Mesenchymal stem cell (in vitro differentiated cells and primary cell): ENCODE data around the gene PRKCG.

Experiments
- DNase-seq: peaks from one replicate; pipeline ENCODE4 v3.0.0-alpha.2; 2013
- H2AFZ ChIP-seq: one replicate; pipeline ENCODE4 v1.6.1; 2013; ENCODE audit warnings: low read depth, mild to moderate bottlenecking, control low read depth, inconsistent platforms, low read length, moderate library complexity
- H2AK5ac ChIP-seq: 2 replicates; pipeline ENCODE4 v1.6.1; 2013; ENCODE audit warnings: low read length, moderate library complexity, mild to moderate bottlenecking, inconsistent platforms; ENCODE audit not compliant: severe bottlenecking
- H2BK120ac ChIP-seq: one replicate; pipeline ENCODE4 v1.6.1; 2013; ENCODE audit warnings: low read depth, mild to moderate bottlenecking, inconsistent platforms, low read length, moderate library complexity
- H2BK12ac ChIP-seq, 2 experiments: one replicate each; pipeline ENCODE4 v1.6.1; 2013; ENCODE audit warnings: inconsistent platforms in 2 of 2, low read length in 2 of 2, mild to moderate bottlenecking in 2 of 2, moderate library complexity in 2 of 2, control low read depth in 1 of 2
- H2BK15ac ChIP-seq: one replicate; pipeline ENCODE4 v1.6.1; 2013; ENCODE audit warnings: mild to moderate bottlenecking, low read depth, inconsistent platforms; ENCODE audit not compliant: poor library complexity, severe bottlenecking
- H2BK5ac ChIP-seq: 2 replicates; pipeline ENCODE4 v1.6.1; 2013; ENCODE audit warnings: low read depth, mild to moderate bottlenecking, low read length, control low read depth, inconsistent platforms; ENCODE audit not compliant: poor library complexity, severe bottlenecking
- H3K14ac ChIP-seq, 2 experiments: one replicate each; pipeline ENCODE4 v1.6.1; 2013; ENCODE audit warnings: inconsistent platforms in 2 of 2, low read length in 2 of 2, control low read depth in 1 of 2, mild to moderate bottlenecking in 1 of 2, moderate library complexity in 1 of 2
- H3K18ac ChIP-seq, 2 experiments: one replicate each; pipeline ENCODE4 v1.6.1; 2013; ENCODE audit warnings: inconsistent platforms in 2 of 2, low read length in 2 of 2, control low read depth in 1 of 2, low read depth in 1 of 2, mild to moderate bottlenecking in 1 of 2
- H3K23ac ChIP-seq, 2 experiments: one replicate each; pipeline ENCODE4 v1.6.1; 2013; ENCODE audit warnings: inconsistent platforms in 2 of 2, low read length in 2 of 2, mild to moderate bottlenecking in 2 of 2, moderate library complexity in 2 of 2, control low read depth in 1 of 2
- H3K27ac ChIP-seq: 2 replicates; pipeline ENCODE4 v1.5.1; 2013; ENCODE audit warnings: mild to moderate bottlenecking, moderate library complexity, low read length, control low read depth, inconsistent platforms; ENCODE audit not compliant: poor library complexity, severe bottlenecking
- H3K27me3 ChIP-seq, 2 experiments: 2 replicates each; pipeline versions ENCODE4 v1.6.1 to v1.7.0; 2013; ENCODE audit warnings: low read length in 2 of 2, mild to moderate bottlenecking in 2 of 2, moderate library complexity in 2 of 2, control low read depth in 1 of 2, inconsistent platforms in 1 of 2; ENCODE audit not compliant: control insufficient read depth in 1 of 2, insufficient read depth in 1 of 2
- H3K36me3 ChIP-seq, 2 experiments: 2 replicates each; pipeline versions ENCODE4 v1.6.1 to v1.7.0; 2013; ENCODE audit warnings: low read length in 2 of 2, control low read depth in 1 of 2, inconsistent platforms in 1 of 2, low read depth in 1 of 2, mild to moderate bottlenecking in 1 of 2; ENCODE audit not compliant: insufficient read depth in 2 of 2, control insufficient read depth in 1 of 2
- H3K4ac ChIP-seq, 2 experiments: one replicate each; pipeline ENCODE4 v1.6.1; 2013; ENCODE audit warnings: inconsistent platforms in 2 of 2, low read length in 2 of 2, mild to moderate bottlenecking in 2 of 2, moderate library complexity in 2 of 2, control low read depth in 1 of 2, low read depth in 1 of 2
- H3K4me1 ChIP-seq: 2 replicates; pipeline ENCODE4 v1.6.1; 2013; ENCODE audit warnings: low read depth, low read length, control low read depth; ENCODE audit not compliant: control insufficient read depth, insufficient read depth
- H3K4me2 ChIP-seq: 2 replicates; pipeline ENCODE4 v1.6.1; 2013; ENCODE audit warnings: low read length, mild to moderate bottlenecking, inconsistent platforms; ENCODE audit not compliant: poor library complexity, severe bottlenecking
- H3K4me3 ChIP-seq, 2 experiments: 2 replicates each; pipeline versions ENCODE4 v1.5.1 to v1.7.0; 2013; ENCODE audit warnings: low read length in 2 of 2, mild to moderate bottlenecking in 2 of 2, control low read depth in 1 of 2, low read depth in 1 of 2; ENCODE audit not compliant: insufficient read depth in 1 of 2
- H3K79me1 ChIP-seq: replicated peaks from 2 replicates; pipeline ENCODE4 v1.6.1; 2013; ENCODE audit warnings: mild to moderate bottlenecking, control low read depth, low read length, inconsistent platforms; ENCODE audit not compliant: poor library complexity, severe bottlenecking
- H3K9ac ChIP-seq: 2 replicates; pipeline ENCODE4 v1.7.0; 2013; ENCODE audit warnings: mild to moderate bottlenecking, low read length, moderate library complexity
- H3K9me3 ChIP-seq: 2 replicates; pipeline ENCODE4 v1.7.0; 2013; ENCODE audit warnings: mild to moderate bottlenecking, low read length; ENCODE audit not compliant: control insufficient read depth
- H4K8ac ChIP-seq: one replicate; pipeline ENCODE4 v1.6.1; 2013; ENCODE audit warnings: inconsistent platforms, mild to moderate bottlenecking, low read length, moderate library complexity
- H4K91ac ChIP-seq: one replicate; pipeline ENCODE4 v1.6.1; 2013; ENCODE audit warnings: mild to moderate bottlenecking, low read length, inconsistent platforms
- WGBS: methylation state at CpG from one replicate; pipeline ENCODE4 v1.1.7; 2013; ENCODE audit warnings: mixed read lengths; 5-methylcytosine and 5-hydroxymethylcytosine counted together

PRKCG gene

GRCh38 chr19:53927739-53928138 lies 45.7 kb downstream of the PRKCG start:
- no peak overlapping the region for H2AFZ ChIP-seq
- H3K36me3 ChIP-seq = no peaks in the 10 kb centered on the region
- H3K14ac ChIP-seq = no peak overlapping the region
- H3K27ac ChIP-seq = no peak overlapping the region
- no peak overlapping the region for H4K91ac ChIP-seq
- no peak overlapping the region for H3K18ac ChIP-seq
- H3K27me3 ChIP-seq = no peaks in the 10 kb centered on the region
- no peak overlapping the region for H2BK5ac ChIP-seq
- no peak overlapping the region for H4K8ac ChIP-seq
- H3K9me3 ChIP-seq = no peaks in the 10 kb centered on the region
- H3K4me2 ChIP-seq = no peak overlapping the region
- peak; percentile 46 for DNase-seq
- no peaks in the 10 kb centered on the region for H3K4me1 ChIP-seq
- H2AK5ac ChIP-seq = no peak overlapping the region
- H3K4me3 ChIP-seq = no peak overlapping the region
- no peak overlapping the region for H2BK12ac ChIP-seq
- no peak overlapping the region for H2BK120ac ChIP-seq
- no peak overlapping the region for H3K4ac ChIP-seq
- H2BK15ac ChIP-seq = no peak overlapping the region
- WGBS = 27% methylated on average over 8 of the region's 8 CpGs
- no peak overlapping the region for H3K9ac ChIP-seq
- H3K79me1 ChIP-seq = no peaks in the 10 kb centered on the region
- no peak overlapping the region for H3K23ac ChIP-seq

GRCh38 chr19:53936029-53936428 lies 54.0 kb downstream of the PRKCG start:
- H3K27me3 ChIP-seq = peaks cover 0 to 14% of the 10 kb centered on the region in 2 experiments
- no peak overlapping the region for H2BK120ac ChIP-seq
- H3K4me1 ChIP-seq = no peaks in the 10 kb centered on the region
- H3K4me3 ChIP-seq = no peak overlapping the region
- no peak overlapping the region for H3K4ac ChIP-seq
- H3K27ac ChIP-seq = no peak overlapping the region
- no peak overlapping the region for H3K4me2 ChIP-seq
- H3K23ac ChIP-seq = no peak overlapping the region
- no peak overlapping the region for H2AFZ ChIP-seq
- no peaks in the 10 kb centered on the region for H3K79me1 ChIP-seq
- no peaks in the 10 kb centered on the region for H3K36me3 ChIP-seq
- H3K9ac ChIP-seq = no peak overlapping the region
- H4K8ac ChIP-seq = no peak overlapping the region
- H3K14ac ChIP-seq = no peak overlapping the region
- 58% methylated on average over 4 of the region's 7 CpGs for WGBS
- H3K18ac ChIP-seq = no peak overlapping the region
- no peak overlapping the region for H2BK12ac ChIP-seq
- no peak overlapping the region for H2AK5ac ChIP-seq
- H3K9me3 ChIP-seq = no peaks in the 10 kb centered on the region
- no peak overlapping the region for H2BK15ac ChIP-seq
- no peak overlapping the region for H4K91ac ChIP-seq
- no peak for DNase-seq
- no peak overlapping the region for H2BK5ac ChIP-seq

DNA sequence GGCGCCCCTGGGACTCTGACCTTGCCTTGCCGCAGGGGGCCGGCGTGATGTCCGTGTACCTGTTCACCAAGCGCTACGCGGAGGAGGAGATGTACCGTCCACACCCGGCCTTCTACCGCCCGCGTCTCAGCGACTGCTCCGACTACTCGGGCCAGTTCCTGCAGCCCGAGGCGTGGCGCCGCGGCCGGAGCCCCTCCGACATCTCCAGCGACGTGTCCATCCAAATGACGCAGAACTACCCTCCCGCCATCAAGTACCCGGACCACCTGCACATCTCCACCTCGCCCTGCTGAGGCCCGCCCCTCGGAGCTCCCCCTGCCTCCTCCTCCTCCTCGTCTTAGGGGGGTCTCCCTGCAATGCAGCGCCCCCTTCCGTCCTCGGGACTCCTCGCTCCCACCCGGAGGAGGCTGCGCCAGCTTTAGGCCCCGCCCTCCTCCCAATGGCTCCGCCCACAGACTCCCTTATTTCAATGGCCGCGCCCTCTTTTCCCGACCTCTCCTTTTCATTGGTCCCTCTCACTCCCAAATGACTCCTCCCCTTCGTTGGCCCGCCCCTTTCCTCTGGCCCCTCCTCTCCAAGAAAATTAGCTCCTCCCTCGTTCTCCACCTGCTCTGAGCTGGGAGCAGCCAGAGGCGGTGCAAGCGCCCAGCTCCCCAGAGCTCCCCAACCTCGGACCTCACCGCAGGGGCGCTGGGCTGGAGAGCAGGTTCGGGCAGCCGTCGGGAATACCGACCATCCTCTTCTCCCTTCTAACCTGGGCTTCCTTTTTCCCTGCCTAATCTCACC lies 60.2 kb downstream of the PRKCG start:
- H3K79me1 ChIP-seq = no peaks in the 10 kb centered on the region
- no peak overlapping the region for H2BK120ac ChIP-seq
- no peak overlapping the region for H4K8ac ChIP-seq
- H2BK5ac ChIP-seq = no peak overlapping the region
- H3K27ac ChIP-seq = no peak overlapping the region
- 9% methylated on average over 51 of the region's 55 CpGs for WGBS
- H3K27me3 ChIP-seq = peaks cover 20 to 66% of the 10 kb centered on the region in 2 experiments
- peak overlapping the region; percentile 21 for H4K91ac ChIP-seq
- H3K14ac ChIP-seq = no peak overlapping the region
- no peak overlapping the region for H3K4me2 ChIP-seq
- H3K4me1 ChIP-seq = no peaks in the 10 kb centered on the region
- no peaks in the 10 kb centered on the region for H3K9me3 ChIP-seq
- no peak overlapping the region for H3K9ac ChIP-seq
- H2AFZ ChIP-seq = no peak overlapping the region
- DNase-seq = no peak
- H2AK5ac ChIP-seq = no peak overlapping the region
- H3K4ac ChIP-seq = no peak overlapping the region
- H2BK15ac ChIP-seq = no peak overlapping the region
- H2BK12ac ChIP-seq = no peak overlapping the region
- no peak overlapping the region for H3K18ac ChIP-seq
- no peak overlapping the region for H3K23ac ChIP-seq
- no peak overlapping the region for H3K4me3 ChIP-seq
- H3K36me3 ChIP-seq = no peaks in the 10 kb centered on the region

GRCh38 chr19:53944416-53944815 lies 62.4 kb downstream of the PRKCG start:
- Histone ChIP-seq H2BK15ac (no peak overlapping the region), H2BK120ac (no peak overlapping the region), H2AFZ (no peak overlapping the region), H3K4me2 (no peak overlapping the region), H3K23ac (no peak overlapping the region), H2BK5ac (no peak overlapping the region), H4K91ac (no peak overlapping the region), H4K8ac (no peak overlapping the region), H3K79me1 (no peaks in the 10 kb centered on the region), H3K14ac (no peak overlapping the region), H3K4ac (no peak overlapping the region), H3K27me3 (peaks cover 20 to 64% of the 10 kb centered on the region in 2 experiments), H3K4me1 (no peaks in the 10 kb centered on the region), H2AK5ac (no peak overlapping the region), H2BK12ac (no peak overlapping the region), H3K27ac (no peak overlapping the region), H3K9me3 (no peaks in the 10 kb centered on the region), H3K4me3 (no peak overlapping the region), H3K36me3 (no peaks in the 10 kb centered on the region), H3K18ac (no peak overlapping the region), H3K9ac (no peak overlapping the region)
- no peak for DNase-seq
- 71% methylated on average over 4 of the region's 4 CpGs for WGBS
